Stimulated activated naive CD8-positive, alpha-beta T cell treated with anti-CD3 and anti-CD28 coated beads, Interleukin-15, amount 100 ng/mL, for 72 hours (primary cell): Measurements from ENCODE around the gene NRXN2.
A peak's percentile ranks its signal among the peaks of the same experiment; 100 is the strongest.

Experiments used
- ATAC-seq: fragments of 150-1000 bp; cut with Tn5 transposase; 2 replicates; pipeline ENCODE4 v1.10.0; 2021; ENCODE audit warnings: mild to moderate bottlenecking, moderate library complexity
- DNase-seq, 2 donors: peaks; one replicate each; pipeline ENCODE4 v3.0.0; 2021 to 2022
- H3K27ac Mint-ChIP-seq, 2 donors: one replicate each; pipeline ENCODE4 v1.8.0; 2022; ENCODE audit warnings: mild to moderate bottlenecking in 2 of 2, mixed read lengths in 2 of 2, moderate library complexity in 2 of 2
- H3K27me3 Mint-ChIP-seq: one replicate; pipeline ENCODE4 v1.8.0; 2022; ENCODE audit warnings: mixed read lengths
- H3K4me1 Mint-ChIP-seq: one replicate; pipeline ENCODE4 v1.8.0; 2022; ENCODE audit warnings: mild to moderate bottlenecking, mixed read lengths
- H3K4me3 Mint-ChIP-seq, 2 donors: one replicate each; pipeline ENCODE4 v1.8.0; 2022; ENCODE audit warnings: mild to moderate bottlenecking in 2 of 2, mixed read lengths in 2 of 2, moderate library complexity in 1 of 2
- H3K9me3 Mint-ChIP-seq, 2 donors: one replicate each; pipeline ENCODE4 v1.8.0; 2022; ENCODE audit warnings: mixed read lengths in 2 of 2

NRXN2 gene

GRCh38 chr11:64637334-64638017 lies 85.5 kb downstream of the NRXN2 start:
- Mint-ChIP-seq H3K4me1 (peaks cover 11% of the 10 kb centered on the region), H3K27ac (no peak overlapping the region), H3K4me3 (no peak overlapping the region), H3K9me3 (no peaks in the 10 kb centered on the region), H3K27me3 (peaks cover 19% of the 10 kb centered on the region)
- DNase-seq (no peak), ATAC-seq (no peak)

GRCh38 chr11:64633555-64634159 lies 89.3 kb downstream of the NRXN2 start:
- no peak for DNase-seq
- H3K27ac Mint-ChIP-seq = no peak overlapping the region
- H3K4me1 Mint-ChIP-seq = peaks cover 11% of the 10 kb centered on the region
- H3K27me3 Mint-ChIP-seq = peaks cover 19% of the 10 kb centered on the region
- no peak overlapping the region for H3K4me3 Mint-ChIP-seq
- no peaks in the 10 kb centered on the region for H3K9me3 Mint-ChIP-seq
- ATAC-seq = no peak

GRCh38 chr11:64632654-64633053 lies 90.3 kb downstream of the NRXN2 start:
- H3K4me1 Mint-ChIP-seq = peaks cover 11% of the 10 kb centered on the region
- no peak overlapping the region for H3K27ac Mint-ChIP-seq
- H3K4me3 Mint-ChIP-seq = no peak overlapping the region
- no peak for ATAC-seq
- no peak for DNase-seq
- no peaks in the 10 kb centered on the region for H3K9me3 Mint-ChIP-seq
- peaks cover 19% of the 10 kb centered on the region for H3K27me3 Mint-ChIP-seq

GRCh38 chr11:64632237-64632636 lies 90.8 kb downstream of the NRXN2 start:
- peaks cover 19% of the 10 kb centered on the region for H3K27me3 Mint-ChIP-seq
- no peak overlapping the region for H3K4me3 Mint-ChIP-seq
- ATAC-seq (no peak), DNase-seq (no peak)
- no peaks in the 10 kb centered on the region for H3K9me3 Mint-ChIP-seq
- H3K27ac Mint-ChIP-seq = no peak overlapping the region
- H3K4me1 Mint-ChIP-seq = peaks cover 11% of the 10 kb centered on the region

GRCh38 chr11:64631675-64632074 lies 91.3 kb downstream of the NRXN2 start:
- DNase-seq = no peak
- Mint-ChIP-seq H3K27ac (no peak overlapping the region), H3K4me1 (peaks cover 11% of the 10 kb centered on the region), H3K4me3 (no peak overlapping the region), H3K27me3 (peaks cover 19% of the 10 kb centered on the region), H3K9me3 (no peaks in the 10 kb centered on the region)
- no peak for ATAC-seq

- Mint-ChIP-seq H3K27ac (peak overlapping the region in 1 of 2 donors; percentile 8), H3K4me1 (peaks cover 11% of the 10 kb centered on the region), H3K9me3 (no peaks in the 10 kb centered on the region), H3K27me3 (peaks cover 10% of the 10 kb centered on the region), H3K4me3 (no peak overlapping the region)
- ATAC-seq = no peak
- no peak for DNase-seq
Observed at GRCh38 chr11:64629796-64630562, 93.0 kb downstream of the NRXN2 start.

GRCh38 chr11:64629103-64629502 lies 93.9 kb downstream of the NRXN2 start:
- peaks cover 2% of the 10 kb centered on the region for H3K27me3 Mint-ChIP-seq

GRCh38 chr11:64628596-64628995 lies 94.4 kb downstream of the NRXN2 start:
- H3K4me1 Mint-ChIP-seq = peaks cover 4% of the 10 kb centered on the region
- H3K27ac Mint-ChIP-seq = no peak overlapping the region
- H3K27me3 Mint-ChIP-seq = no peaks in the 10 kb centered on the region
- no peak overlapping the region for H3K4me3 Mint-ChIP-seq
- no peak for DNase-seq
- ATAC-seq = no peak
- no peaks in the 10 kb centered on the region for H3K9me3 Mint-ChIP-seq

More at GRCh38 chr11:64629103-64629502, 93.9 kb downstream of the NRXN2 start:
- Mint-ChIP-seq H3K27ac (no peak overlapping the region), H3K4me3 (no peak overlapping the region), H3K4me1 (peaks cover 9% of the 10 kb centered on the region), H3K9me3 (no peaks in the 10 kb centered on the region)
- no peak for ATAC-seq
- no peak for DNase-seq

GRCh38 chr11:64627371-64627770 lies 95.6 kb downstream of the NRXN2 start:
- Mint-ChIP-seq H3K27ac (no peak overlapping the region), H3K4me3 (no peak overlapping the region), H3K9me3 (no peaks in the 10 kb centered on the region), H3K27me3 (no peaks in the 10 kb centered on the region), H3K4me1 (no peaks in the 10 kb centered on the region)
- no peak for DNase-seq
- no peak for ATAC-seq

- DNase-seq (no peak), ATAC-seq (no peak)
- no peaks in the 10 kb centered on the region for H3K4me1 Mint-ChIP-seq
- no peak overlapping the region for H3K4me3 Mint-ChIP-seq
- no peaks in the 10 kb centered on the region for H3K27me3 Mint-ChIP-seq
- H3K9me3 Mint-ChIP-seq = no peaks in the 10 kb centered on the region
- H3K27ac Mint-ChIP-seq = no peak overlapping the region
Observed at GRCh38 chr11:64626637-64627036, 96.4 kb downstream of the NRXN2 start.

- no peak overlapping the region for H3K27ac Mint-ChIP-seq
- no peaks in the 10 kb centered on the region for H3K9me3 Mint-ChIP-seq
- no peak for ATAC-seq
- peaks cover 12% of the 10 kb centered on the region for H3K4me1 Mint-ChIP-seq
- no peak for DNase-seq
- H3K4me3 Mint-ChIP-seq = no peak overlapping the region
- no peaks in the 10 kb centered on the region for H3K27me3 Mint-ChIP-seq
Observed at GRCh38 chr11:64624883-64625481, 98.0 kb downstream of the NRXN2 start.

GRCh38 chr11:64622681-64623080 lies 100.3 kb downstream of the NRXN2 start:
- no peaks in the 10 kb centered on the region for H3K9me3 Mint-ChIP-seq
- H3K27me3 Mint-ChIP-seq = no peaks in the 10 kb centered on the region
- peak; percentile 28 for ATAC-seq
- peaks cover 12% of the 10 kb centered on the region for H3K4me1 Mint-ChIP-seq
- H3K4me3 Mint-ChIP-seq = no peak overlapping the region
- DNase-seq = no peak
- H3K27ac Mint-ChIP-seq = peak overlapping the region in 1 of 2 donors; percentile 54

- Mint-ChIP-seq H3K4me3 (no peak overlapping the region), H3K4me1 (peaks cover 12% of the 10 kb centered on the region), H3K27me3 (no peaks in the 10 kb centered on the region), H3K9me3 (no peaks in the 10 kb centered on the region), H3K27ac (peak overlapping the region in 1 of 2 donors; percentile 36)
- no peak for ATAC-seq
- no peak for DNase-seq
Observed at GRCh38 chr11:64621283-64622019, 101.5 kb downstream of the NRXN2 start.

GRCh38 chr11:64620381-64620971 lies 102.5 kb downstream of the NRXN2 start:
- Mint-ChIP-seq H3K27me3 (no peaks in the 10 kb centered on the region), H3K4me3 (no peak overlapping the region), H3K9me3 (no peaks in the 10 kb centered on the region), H3K27ac (peak overlapping the region in 1 of 2 donors; percentile 36), H3K4me1 (peaks cover 12% of the 10 kb centered on the region)
- DNase-seq = no peak
- ATAC-seq = no peak

- H3K9me3 Mint-ChIP-seq = no peaks in the 10 kb centered on the region
- no peak overlapping the region for H3K27ac Mint-ChIP-seq
- H3K4me3 Mint-ChIP-seq = no peak overlapping the region
- peaks cover 12% of the 10 kb centered on the region for H3K4me1 Mint-ChIP-seq
- H3K27me3 Mint-ChIP-seq = no peaks in the 10 kb centered on the region
- DNase-seq (no peak), ATAC-seq (no peak)
Observed at GRCh38 chr11:64619811-64620380, 103.1 kb downstream of the NRXN2 start.
